Esophagus muscularis mucosa (tissue), 4 donors: ENCODE data around the gene PRDX6.

ENCODE experiments used
- EP300 ChIP-seq: sonication (generic); formaldehyde crosslinking; IDR thresholded peaks from one replicate; pipeline ENCODE4 v1.6.1; 2017; ENCODE audit warnings: antibody characterized with exemption
- POLR2A ChIP-seq: fragments of 450-650 bp; IDR thresholded peaks from one replicate; pipeline ENCODE4 v1.6.1; 2017; ENCODE audit warnings: antibody characterized with exemption, moderate library complexity, mild to moderate bottlenecking, low read depth
- TF ChIP-seq, protein P1 (sequence below), 3 experiments: fragments of 200-600 bp in 2 of 3; fragments of 450-650 bp in 1 of 3; sonication (generic) in 2 of 3; IDR thresholded peaks; one replicate each; pipeline ENCODE4 v1.5.1; 2017 to 2019; ENCODE audit warnings: antibody characterized with exemption in 3 of 3, mild to moderate bottlenecking in 2 of 3, moderate library complexity in 1 of 3

DNA sequence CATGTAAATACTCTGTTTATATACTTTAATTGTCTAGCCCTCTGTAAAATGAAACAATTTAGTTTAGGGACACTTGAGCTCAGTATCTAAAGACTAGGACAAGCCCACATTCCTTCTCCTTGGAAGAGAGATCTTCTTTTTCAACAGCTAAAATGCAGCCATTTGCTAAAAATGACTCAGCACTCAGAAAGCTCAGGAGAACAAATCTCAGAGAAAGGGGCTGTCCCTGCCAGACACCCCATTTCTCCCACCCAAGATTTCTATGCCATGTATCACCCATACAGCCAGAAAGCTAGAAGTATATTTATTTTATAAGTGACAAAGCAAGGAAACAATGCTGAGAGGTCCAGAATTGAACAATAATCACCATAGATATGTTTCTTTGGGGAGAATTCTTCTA, 23.2 kb upstream of the PRDX6 start:
- TF ChIP-seq, protein P1, sequence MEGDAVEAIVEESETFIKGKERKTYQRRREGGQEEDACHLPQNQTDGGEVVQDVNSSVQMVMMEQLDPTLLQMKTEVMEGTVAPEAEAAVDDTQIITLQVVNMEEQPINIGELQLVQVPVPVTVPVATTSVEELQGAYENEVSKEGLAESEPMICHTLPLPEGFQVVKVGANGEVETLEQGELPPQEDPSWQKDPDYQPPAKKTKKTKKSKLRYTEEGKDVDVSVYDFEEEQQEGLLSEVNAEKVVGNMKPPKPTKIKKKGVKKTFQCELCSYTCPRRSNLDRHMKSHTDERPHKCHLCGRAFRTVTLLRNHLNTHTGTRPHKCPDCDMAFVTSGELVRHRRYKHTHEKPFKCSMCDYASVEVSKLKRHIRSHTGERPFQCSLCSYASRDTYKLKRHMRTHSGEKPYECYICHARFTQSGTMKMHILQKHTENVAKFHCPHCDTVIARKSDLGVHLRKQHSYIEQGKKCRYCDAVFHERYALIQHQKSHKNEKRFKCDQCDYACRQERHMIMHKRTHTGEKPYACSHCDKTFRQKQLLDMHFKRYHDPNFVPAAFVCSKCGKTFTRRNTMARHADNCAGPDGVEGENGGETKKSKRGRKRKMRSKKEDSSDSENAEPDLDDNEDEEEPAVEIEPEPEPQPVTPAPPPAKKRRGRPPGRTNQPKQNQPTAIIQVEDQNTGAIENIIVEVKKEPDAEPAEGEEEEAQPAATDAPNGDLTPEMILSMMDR (IDR thresholded peaks at IDR 0.05), result no peak
- TF ChIP-seq POLR2A (no peak), EP300 (no peak)
